Activated CD4-positive, alpha-beta T cell treated with anti-CD3 and anti-CD28 coated beads for 36 hours (primary cell): Measurements from ENCODE around the gene GRM4. TPM values are rescaled to one million over a fixed set of nuclear protein-coding genes. Genes with fewer than 3 reads are reported as not detected.
"Not testable (repeated sequence)": the region's sequence is repeated elsewhere in the genome, so short reads cannot be mapped to it uniquely, and the experiment has no call there.

ENCODE experiments used
- ATAC-seq: fragments of 200-7000 bp; cut with Tn5 transposase; one replicate; pipeline ENCODE4 v1.10.0; 2021; ENCODE audit warnings: mild to moderate bottlenecking, moderate library complexity
- CTCF ChIA-PET: fragments of 350-600 bp; sonication (Branson Sonifier 250); formaldehyde crosslinking; loops from one replicate; lab custom pipeline; 2021; ENCODE audit warnings: antibody characterized with exemption; lab: Charles Lee
- POLR2A ChIA-PET: fragments of 350-600 bp; sonication (Branson Sonifier 250); formaldehyde crosslinking; loops from one replicate; lab custom pipeline; 2021; ENCODE audit warnings: antibody characterized with exemption, inconsistent platforms; lab: Charles Lee
- DNase-seq: peaks from one replicate; pipeline ENCODE4 v3.0.0-alpha.2; 2020
- H3K27ac Mint-ChIP-seq: one replicate; pipeline ENCODE4 v1.8.0; 2021; ENCODE audit warnings: mixed read lengths
- H3K27me3 Mint-ChIP-seq: one replicate; pipeline ENCODE4 v1.8.0; 2021; ENCODE audit warnings: mixed read lengths
- H3K36me3 Mint-ChIP-seq: one replicate; pipeline ENCODE4 v1.8.0; 2021; ENCODE audit warnings: low read depth, mixed read lengths
- H3K4me1 Mint-ChIP-seq: one replicate; pipeline ENCODE4 v1.8.0; 2021; ENCODE audit warnings: mixed read lengths
- H3K4me3 Mint-ChIP-seq: one replicate; pipeline ENCODE4 v1.8.0; 2021; ENCODE audit warnings: mild to moderate bottlenecking, moderate library complexity, mixed read lengths
- H3K9me3 Mint-ChIP-seq: one replicate; pipeline ENCODE4 v1.8.0; 2021; ENCODE audit warnings: low read depth, mixed read lengths
- intact Hi-C, 2 experiments: fragments of 100-400 bp; cut with DNase I in 1 of 2; cut with micrococcal nuclease in 1 of 2; formaldehyde crosslinking; loops; one replicate each; pipeline versions ENCODE4 v1.14.2 to v1.15.1; 2022 to 2024; cut with DNase I, micrococcal nuclease
- total RNA-seq, 2 experiments: library from RNA; stranded (reverse); gene quantifications; one replicate each; pipeline ENCODE4 v1.2.3, GENCODE V29; 2021

GRM4 gene
- total RNA-seq, 2 experiments from 2014 or later: 0.11 TPM; not detected in 1

DNA sequence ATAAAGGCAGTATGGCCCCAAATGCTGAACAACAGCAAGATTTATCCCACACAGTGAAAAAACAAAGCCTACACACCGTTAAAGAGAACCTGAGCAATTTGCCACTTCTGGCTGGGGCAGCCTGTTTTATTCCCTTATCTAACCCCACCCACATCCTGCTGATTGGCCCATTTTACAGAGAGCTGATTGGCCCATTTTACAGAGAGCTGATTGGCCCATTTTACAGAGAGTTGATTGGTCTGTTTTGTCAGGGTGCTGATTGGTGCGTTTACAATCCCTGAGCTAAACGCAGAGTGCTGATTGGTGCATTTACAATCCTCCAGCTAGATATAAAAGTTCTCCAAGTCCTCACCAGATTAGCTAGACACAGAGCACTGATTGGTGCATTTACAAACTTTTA, 129.3 kb downstream of the GRM4 start:
- H3K4me3 Mint-ChIP-seq, H3K4me1 Mint-ChIP-seq, H3K9me3 Mint-ChIP-seq, intact Hi-C loops, ATAC-seq, H3K36me3 Mint-ChIP-seq, H3K27me3 Mint-ChIP-seq, H3K27ac Mint-ChIP-seq: not testable (repeated sequence)
- peak; percentile 9 for DNase-seq
- CTCF ChIA-PET: interaction anchor here (1.1 to 1.3 kb wide), 2 partner anchors 10 to 249 kb away, joined by 3 to 6 read pairs; no protein-coding TSS in a partner anchor
- POLR2A ChIA-PET: interaction anchor here (1.2 kb wide), 1 partner anchor 228 kb away, joined by 5 read pairs; the partner anchor contains the start of gene LEMD2

DNA sequence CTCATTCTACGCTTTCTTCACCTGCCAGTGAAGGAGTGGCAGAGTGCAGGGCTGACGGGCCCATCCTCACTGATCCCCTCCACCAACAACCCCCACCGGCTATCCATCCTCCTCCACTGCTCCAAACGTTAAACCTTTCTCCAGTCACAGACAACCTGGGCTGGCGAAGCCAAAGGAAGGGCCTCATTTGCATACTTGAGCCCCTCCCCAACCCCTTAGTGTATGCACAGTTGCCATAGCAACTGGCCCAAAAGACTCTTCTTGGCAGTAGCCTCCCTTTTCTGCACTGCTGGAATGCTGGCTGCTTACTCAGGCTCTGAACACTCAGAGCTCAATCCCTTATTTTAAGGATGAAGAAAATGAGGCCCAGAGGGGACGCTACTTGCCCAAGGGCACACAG, 130.3 kb downstream of the GRM4 start:
- ATAC-seq: no peak
- no peaks in the 10 kb centered on the region for H3K4me1 Mint-ChIP-seq
- no peaks in the 10 kb centered on the region for H3K36me3 Mint-ChIP-seq
- ChIA-PET POLR2A (no interaction called here), CTCF (interaction anchor here (0.6 kb wide), 1 partner anchor 832 kb away, joined by 4 read pairs; no protein-coding TSS in a partner anchor)
- no peak for DNase-seq
- H3K27ac Mint-ChIP-seq: no peak overlapping the region
- H3K9me3 Mint-ChIP-seq: no peaks in the 10 kb centered on the region
- intact Hi-C loops: no loop called here
- no peaks in the 10 kb centered on the region for H3K27me3 Mint-ChIP-seq
- no peak overlapping the region for H3K4me3 Mint-ChIP-seq

DNA sequence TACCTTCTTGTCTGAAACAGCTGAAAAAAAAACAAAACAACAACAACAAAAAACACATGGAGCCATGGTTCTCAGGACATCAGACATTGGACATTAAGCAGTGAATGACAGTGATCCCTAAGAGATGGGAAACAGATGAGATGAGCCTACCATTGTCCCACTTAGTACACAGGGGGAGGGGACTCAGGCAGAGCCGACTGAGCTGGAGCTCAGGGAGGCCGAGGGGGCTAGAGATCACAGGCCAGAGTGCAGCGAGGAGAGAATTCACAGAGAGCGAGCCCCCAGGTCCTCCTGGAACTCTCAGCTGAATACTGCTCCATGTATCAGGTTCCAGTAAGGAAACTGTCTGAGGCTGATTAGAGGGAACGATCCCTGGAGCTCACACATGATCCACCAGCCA, 134.6 kb downstream of the GRM4 start:
- H3K27me3 Mint-ChIP-seq: no peaks in the 10 kb centered on the region
- intact Hi-C loops: no loop called here
- H3K9me3 Mint-ChIP-seq: no peaks in the 10 kb centered on the region
- ATAC-seq (no peak), DNase-seq (no peak)
- no peak overlapping the region for H3K27ac Mint-ChIP-seq
- POLR2A ChIA-PET: no interaction called here
- no peak overlapping the region for H3K4me3 Mint-ChIP-seq
- no peaks in the 10 kb centered on the region for H3K4me1 Mint-ChIP-seq
- CTCF ChIA-PET: no interaction called here
- H3K36me3 Mint-ChIP-seq: no peaks in the 10 kb centered on the region

DNA sequence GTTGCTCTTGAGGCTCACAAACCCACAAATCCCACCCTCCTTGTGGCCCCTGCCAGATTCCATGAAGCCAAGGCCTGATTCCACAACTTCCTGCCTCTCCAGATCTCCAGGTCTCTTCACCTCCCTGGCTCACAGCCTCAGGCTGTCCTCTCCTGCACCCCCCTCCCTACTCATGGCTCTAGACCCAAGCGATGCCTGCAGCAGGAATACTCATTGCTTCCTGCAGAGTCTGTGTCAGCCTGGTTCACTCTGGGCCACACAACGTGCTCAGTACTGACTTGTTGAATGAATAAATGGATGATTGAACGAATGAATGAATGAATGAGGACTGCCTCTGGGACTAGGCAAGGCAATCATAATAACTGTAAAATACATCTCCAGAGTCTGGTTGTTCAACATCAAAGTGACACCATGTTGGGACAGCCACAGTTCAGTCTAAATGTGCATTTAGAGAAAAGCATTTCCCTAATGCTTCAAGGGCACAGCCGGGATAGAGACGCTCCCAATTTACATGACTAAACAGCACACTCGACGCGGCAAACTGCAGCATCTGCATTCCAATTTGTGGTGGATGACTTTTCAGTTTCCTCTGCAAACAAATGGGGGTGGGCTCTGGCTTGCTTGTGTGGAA, 139.9 kb downstream of the GRM4 start:
- ChIA-PET POLR2A (no interaction called here), CTCF (no interaction called here)
- Mint-ChIP-seq H3K4me3 (no peak overlapping the region), H3K27ac (no peak overlapping the region), H3K27me3 (no peaks in the 10 kb centered on the region), H3K9me3 (peaks cover 2% of the 10 kb centered on the region), H3K4me1 (no peaks in the 10 kb centered on the region), H3K36me3 (no peaks in the 10 kb centered on the region)
- no peak for DNase-seq
- intact Hi-C loops: no loop called here
- no peak for ATAC-seq

DNA sequence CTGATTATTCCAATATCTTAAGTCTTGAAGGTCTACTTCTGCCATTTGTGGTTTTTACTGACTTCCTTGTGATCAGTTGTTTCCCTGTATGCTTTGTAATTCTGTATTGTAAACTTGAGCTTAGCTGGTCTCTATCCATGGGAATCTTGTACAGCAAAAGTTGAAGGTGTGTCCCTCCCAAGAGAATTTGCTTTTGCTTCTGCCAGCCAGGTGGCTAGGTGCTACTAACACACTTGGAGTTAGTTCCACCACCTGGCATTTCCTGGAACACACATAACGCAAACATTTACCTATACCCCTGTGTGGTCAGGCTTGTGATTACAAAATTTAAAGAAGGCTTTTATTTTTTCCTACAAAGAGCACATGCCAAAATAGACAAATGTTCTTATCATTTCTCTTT, 141.2 kb downstream of the GRM4 start:
- no peak overlapping the region for H3K27ac Mint-ChIP-seq
- DNase-seq (no peak), ATAC-seq (no peak)
- ChIA-PET CTCF (no interaction called here), POLR2A (no interaction called here)
- no peaks in the 10 kb centered on the region for H3K36me3 Mint-ChIP-seq
- no peaks in the 10 kb centered on the region for H3K4me1 Mint-ChIP-seq
- no peak overlapping the region for H3K4me3 Mint-ChIP-seq
- intact Hi-C loops: no loop called here
- H3K9me3 Mint-ChIP-seq: peaks cover 2% of the 10 kb centered on the region
- no peaks in the 10 kb centered on the region for H3K27me3 Mint-ChIP-seq

DNA sequence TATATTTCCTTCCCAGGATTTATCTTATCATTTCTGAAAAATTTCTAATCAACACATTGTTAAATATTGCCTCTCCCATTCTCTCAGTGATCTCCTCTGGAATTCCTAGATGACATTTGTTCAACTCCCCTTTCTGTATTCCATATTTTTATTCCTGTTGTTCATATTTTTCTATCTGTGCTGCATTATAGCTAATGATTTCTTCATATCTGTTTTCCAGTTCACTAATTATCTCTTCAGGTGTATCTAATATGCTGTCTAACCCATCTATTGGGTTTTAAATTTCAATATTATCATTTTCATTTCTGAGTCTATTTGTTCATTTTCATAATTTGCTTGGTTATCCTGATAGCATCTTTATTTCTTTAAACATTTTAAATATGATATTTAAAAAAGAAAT, 141.9 kb downstream of the GRM4 start:
- intact Hi-C loops: no loop called here
- DNase-seq (no peak), ATAC-seq (no peak)
- Mint-ChIP-seq H3K27me3 (no peaks in the 10 kb centered on the region), H3K9me3 (peaks cover 2% of the 10 kb centered on the region), H3K36me3 (no peaks in the 10 kb centered on the region), H3K4me1 (no peaks in the 10 kb centered on the region), H3K4me3 (no peak overlapping the region), H3K27ac (no peak overlapping the region)
- ChIA-PET POLR2A (no interaction called here), CTCF (interaction anchor here (0.7 kb wide), 1 partner anchor 154 kb away, joined by 3 read pairs; no protein-coding TSS in a partner anchor)

DNA sequence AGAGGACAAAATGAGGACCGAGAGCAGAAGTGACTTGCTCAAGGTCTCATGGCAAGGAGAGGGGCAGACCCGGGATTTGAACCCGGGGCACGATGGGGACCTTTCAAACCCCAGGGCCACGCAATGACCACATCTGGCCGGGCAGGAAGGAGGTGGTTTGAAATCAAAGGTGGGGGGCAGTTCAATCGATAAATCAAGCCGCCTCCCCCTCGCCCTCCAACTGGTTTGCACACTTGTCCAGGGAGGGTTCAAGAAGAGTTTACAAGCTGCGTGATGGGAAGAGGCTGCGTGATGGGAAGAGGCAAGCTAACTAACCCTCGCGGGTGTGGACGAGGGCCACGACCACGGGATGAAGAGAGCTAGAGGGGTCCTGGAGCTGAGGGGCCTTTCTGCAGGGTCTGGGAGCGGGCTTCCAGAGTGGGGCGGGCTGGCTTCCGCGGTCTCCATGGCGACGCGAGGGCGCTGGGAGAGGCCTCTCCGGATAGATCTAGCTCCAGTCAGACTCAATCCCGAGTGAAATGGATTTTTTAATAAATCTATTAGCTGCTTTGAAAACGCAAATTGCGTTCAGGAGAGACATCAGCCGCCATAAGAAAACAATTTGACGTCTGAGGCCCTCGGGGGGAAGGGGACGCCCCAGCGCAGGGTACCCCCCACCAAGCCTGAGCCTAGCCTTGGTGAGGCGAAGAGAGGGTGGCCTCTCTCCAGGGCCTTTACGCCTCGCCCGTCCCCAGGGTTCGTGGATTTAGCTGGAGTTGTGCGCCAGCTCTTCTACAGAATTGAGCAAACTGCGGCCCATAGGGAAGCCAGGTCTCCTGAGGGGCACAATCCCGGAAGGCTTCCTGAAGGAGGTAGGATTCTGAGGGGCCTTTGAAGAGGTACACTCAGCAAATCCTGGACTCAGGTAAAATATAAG, 143.9 kb downstream of the GRM4 start:
- ChIA-PET CTCF (interaction anchor here (0.8 to 1.3 kb wide), 3 partner anchors 17 to 231 kb away, joined by 3 to 7 read pairs (median 3); no protein-coding TSS in a partner anchor), POLR2A (no interaction called here)
- intact Hi-C loops: no loop called here
- H3K9me3 Mint-ChIP-seq: peaks cover 6% of the 10 kb centered on the region
- H3K4me1 Mint-ChIP-seq: no peaks in the 10 kb centered on the region
- no peak overlapping the region for H3K27ac Mint-ChIP-seq
- no peaks in the 10 kb centered on the region for H3K27me3 Mint-ChIP-seq
- H3K36me3 Mint-ChIP-seq: no peaks in the 10 kb centered on the region
- DNase-seq (no peak), ATAC-seq (no peak)
- H3K4me3 Mint-ChIP-seq: no peak overlapping the region

DNA sequence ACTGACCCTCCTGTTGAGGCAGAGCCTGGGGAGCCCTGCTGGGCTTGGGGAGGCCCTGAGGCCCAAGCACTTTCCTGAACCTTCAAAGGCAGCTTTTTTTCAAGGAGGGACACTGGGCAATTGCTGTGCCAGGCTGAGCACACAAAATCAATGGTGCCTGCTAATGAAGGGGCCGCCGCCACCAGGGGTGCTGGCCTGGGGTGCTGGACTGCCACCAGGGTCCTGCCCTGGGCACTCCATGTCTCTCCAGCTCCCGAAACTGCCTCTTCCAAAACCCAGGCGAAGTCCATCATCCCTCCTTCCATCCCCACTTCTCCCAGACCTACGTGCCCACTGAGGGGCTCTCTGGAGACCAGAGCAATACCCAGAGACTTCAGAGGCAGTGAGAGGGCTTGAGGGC, 145.6 kb downstream of the GRM4 start:
- Mint-ChIP-seq H3K4me3 (no peak overlapping the region), H3K9me3 (peaks cover 6% of the 10 kb centered on the region), H3K36me3 (no peaks in the 10 kb centered on the region), H3K4me1 (no peaks in the 10 kb centered on the region), H3K27ac (no peak overlapping the region), H3K27me3 (no peaks in the 10 kb centered on the region)
- intact Hi-C loops: no loop called here
- no peak for DNase-seq
- CTCF ChIA-PET: interaction anchor here (1.4 kb wide), 1 partner anchor 74 kb away, joined by 4 read pairs; no protein-coding TSS in a partner anchor
- POLR2A ChIA-PET: no interaction called here
- no peak for ATAC-seq

DNA sequence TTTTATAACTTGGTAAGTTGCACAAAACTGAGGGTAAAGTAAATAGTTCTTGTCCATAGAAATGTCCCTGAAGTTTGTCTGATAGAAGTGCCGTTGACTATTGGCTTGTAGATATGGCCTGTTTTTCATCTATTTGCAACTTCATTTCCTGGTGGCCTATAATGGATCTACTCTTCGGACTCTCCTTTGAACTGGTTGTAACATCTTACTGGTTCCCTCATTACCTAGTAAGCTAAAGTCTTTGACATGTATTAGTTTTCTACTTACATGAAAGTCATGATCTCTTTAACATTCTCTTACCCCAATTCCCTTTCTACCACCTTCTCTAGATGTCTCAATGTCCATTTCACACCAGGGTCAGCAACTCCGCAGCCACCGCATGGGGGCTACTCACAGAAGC, 146.3 kb downstream of the GRM4 start:
- Mint-ChIP-seq H3K36me3 (no peaks in the 10 kb centered on the region), H3K27me3 (no peaks in the 10 kb centered on the region), H3K9me3 (peaks cover 6% of the 10 kb centered on the region), H3K4me3 (no peak overlapping the region), H3K4me1 (no peaks in the 10 kb centered on the region), H3K27ac (no peak overlapping the region)
- ATAC-seq: no peak
- ChIA-PET CTCF (interaction anchor here (0.7 to 1.4 kb wide), 2 partner anchors 73 to 288 kb away, joined by 3 to 4 read pairs; partner anchors contain the start of gene UQCC2), POLR2A (no interaction called here)
- intact Hi-C loops: no loop called here
- no peak for DNase-seq

DNA sequence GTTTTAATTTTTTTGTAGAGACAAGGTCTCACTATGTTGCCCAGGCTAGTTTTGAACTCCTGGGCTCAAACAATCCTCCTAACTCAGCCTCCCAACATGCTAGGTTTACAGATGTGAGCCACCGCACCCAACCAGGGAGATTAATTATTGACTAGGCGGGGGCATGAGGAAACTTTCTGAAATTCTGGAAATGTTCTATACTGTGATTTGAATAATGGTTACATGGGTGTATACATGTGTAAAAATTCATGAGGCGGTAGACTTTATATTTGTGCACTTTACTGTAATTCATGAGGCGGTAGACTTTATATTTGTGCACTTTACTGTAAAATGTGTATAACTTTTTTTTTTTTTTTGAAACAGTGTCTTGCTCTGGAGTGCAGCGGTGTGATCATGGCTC, 147.2 kb downstream of the GRM4 start:
- H3K4me1 Mint-ChIP-seq: no peaks in the 10 kb centered on the region
- ATAC-seq: no peak
- no peak for DNase-seq
- no peak overlapping the region for H3K27ac Mint-ChIP-seq
- intact Hi-C loops: no loop called here
- POLR2A ChIA-PET: no interaction called here
- H3K4me3 Mint-ChIP-seq: no peak overlapping the region
- no peaks in the 10 kb centered on the region for H3K36me3 Mint-ChIP-seq
- H3K9me3 Mint-ChIP-seq: peaks cover 4% of the 10 kb centered on the region
- CTCF ChIA-PET: interaction anchor here (0.7 to 0.8 kb wide), 2 partner anchors 57 to 287 kb away, joined by 3 read pairs; partner anchors contain the start of gene UQCC2
- no peaks in the 10 kb centered on the region for H3K27me3 Mint-ChIP-seq

DNA sequence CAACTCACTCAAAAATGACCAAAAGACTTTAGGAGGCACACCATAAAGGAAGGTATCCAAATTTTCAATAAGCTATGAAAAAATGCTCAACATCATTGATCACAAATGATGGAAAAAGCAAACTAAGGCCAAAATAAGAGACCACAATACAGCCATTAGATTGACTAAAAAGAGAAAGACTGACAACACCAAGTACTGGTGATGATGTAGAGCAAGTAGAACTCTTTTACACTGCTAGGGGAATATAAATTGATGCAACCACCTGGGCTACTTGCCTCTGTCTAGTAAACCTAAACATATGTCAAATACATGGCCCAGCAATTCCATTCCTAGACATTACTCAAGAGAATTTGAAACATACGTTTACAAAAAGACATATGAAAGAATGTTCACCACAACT, 148.6 kb downstream of the GRM4 start:
- H3K36me3 Mint-ChIP-seq: no peaks in the 10 kb centered on the region
- no peaks in the 10 kb centered on the region for H3K4me1 Mint-ChIP-seq
- H3K4me3 Mint-ChIP-seq: no peak overlapping the region
- H3K9me3 Mint-ChIP-seq: peaks cover 4% of the 10 kb centered on the region
- ChIA-PET CTCF (no interaction called here), POLR2A (interaction anchor here (0.6 kb wide), 1 partner anchor 38 kb away, joined by 4 read pairs; no protein-coding TSS in a partner anchor)
- no peak overlapping the region for H3K27ac Mint-ChIP-seq
- ATAC-seq: no peak
- intact Hi-C loops: no loop called here
- DNase-seq: no peak
- H3K27me3 Mint-ChIP-seq: peaks cover 2% of the 10 kb centered on the region
